ENCODE measurements around the gene MARK3. TPM values are rescaled to one million over a fixed set of nuclear protein-coding genes. Genes with fewer than 3 reads are reported as not detected.

The MARK3 gene
- total RNA-seq, 4 donors from 2014 or later: 44.4 to 112 (median 67.5) TPM

- no peak for DNase-seq
- no peaks in the 10 kb centered on the region for H3K9me3 ChIP-seq
- intact Hi-C loops (cut with DNase I): no loop called here
- no peak overlapping the region for H3K27ac ChIP-seq
- H3K4me1 ChIP-seq: peaks cover 0 to 3% (median 0%) of the 10 kb centered on the region in 3 donors
- WGBS, 2 donors: 75 to 86% methylated on average over 4 to 6 of the region's 6 CpGs
- H3K4me3 ChIP-seq: no peak overlapping the region
- H3K36me3 ChIP-seq: peaks cover 0 to 41% (median 7%) of the 10 kb centered on the region in 3 donors
- TF ChIP-seq POLR2A (IDR thresholded peaks at IDR 0.05) (no peak), CTCF (IDR thresholded peaks at IDR 0.05) (no peak)
- no peaks in the 10 kb centered on the region for H3K27me3 ChIP-seq
Measured at GRCh38 chr14:103442288-103442687, 57.1 kb downstream of the MARK3 start.

- no peaks in the 10 kb centered on the region for H3K9me3 ChIP-seq
- intact Hi-C loops (cut with DNase I): no loop called here
- TF ChIP-seq CTCF (IDR thresholded peaks at IDR 0.05): no peak
- no peak for TF ChIP-seq POLR2A (IDR thresholded peaks at IDR 0.05)
- peaks cover 0 to 39% (median 7%) of the 10 kb centered on the region in 3 donors for H3K36me3 ChIP-seq
- H3K27me3 ChIP-seq: no peaks in the 10 kb centered on the region
- H3K27ac ChIP-seq: no peak overlapping the region
- no peak for DNase-seq
- 75 to 77% methylated on average over 2 of the region's 2 CpGs for WGBS, 2 donors
- peaks cover 0 to 11% (median 0%) of the 10 kb centered on the region in 3 donors for H3K4me1 ChIP-seq
- no peak overlapping the region for H3K4me3 ChIP-seq
Measured at GRCh38 chr14:103443111-103443510, 57.9 kb downstream of the MARK3 start.

- Histone ChIP-seq H3K4me1 (peaks cover 0 to 16% (median 0%) of the 10 kb centered on the region in 3 donors), H3K27ac (no peak overlapping the region), H3K4me3 (no peak overlapping the region), H3K9me3 (no peaks in the 10 kb centered on the region), H3K27me3 (no peaks in the 10 kb centered on the region), H3K36me3 (peaks cover 0 to 21% (median 6%) of the 10 kb centered on the region in 3 donors)
- DNase-seq: no peak
- TF ChIP-seq CTCF (IDR thresholded peaks at IDR 0.05) (no peak), POLR2A (IDR thresholded peaks at IDR 0.05) (no peak)
- WGBS, 2 donors: 80 to 85% methylated on average over 4 of the region's 4 CpGs
- intact Hi-C loops (cut with DNase I): no loop called here
Measured at GRCh38 chr14:103444837-103445524, 59.8 kb downstream of the MARK3 start.

GRCh38 chr14:103445806-103446205 is 60.6 kb downstream of the MARK3 start:
- intact Hi-C loops (cut with DNase I): no loop called here
- peaks cover 0 to 14% (median 0%) of the 10 kb centered on the region in 3 donors for H3K36me3 ChIP-seq
- TF ChIP-seq CTCF (IDR thresholded peaks at IDR 0.05) (no peak), POLR2A (IDR thresholded peaks at IDR 0.05) (no peak)
- H3K9me3 ChIP-seq: no peaks in the 10 kb centered on the region
- H3K4me3 ChIP-seq: no peak overlapping the region
- no peaks in the 10 kb centered on the region for H3K27me3 ChIP-seq
- H3K4me1 ChIP-seq: peaks cover 0 to 16% (median 0%) of the 10 kb centered on the region in 3 donors
- no peak overlapping the region for H3K27ac ChIP-seq
- DNase-seq: no peak
- 79% methylated on average over 3 of the region's 3 CpGs for WGBS, 2 donors

- H3K9me3 ChIP-seq: no peaks in the 10 kb centered on the region
- peaks cover 0 to 16% (median 0%) of the 10 kb centered on the region in 3 donors for H3K4me1 ChIP-seq
- WGBS, 2 donors: 72 to 76% methylated on average over 2 of the region's 2 CpGs
- intact Hi-C loops (cut with DNase I): no loop called here
- TF ChIP-seq CTCF (IDR thresholded peaks at IDR 0.05): no peak
- TF ChIP-seq POLR2A (IDR thresholded peaks at IDR 0.05): no peak
- no peak overlapping the region for H3K27ac ChIP-seq
- peaks cover 0 to 14% (median 0%) of the 10 kb centered on the region in 3 donors for H3K36me3 ChIP-seq
- DNase-seq: no peak
- H3K4me3 ChIP-seq: no peak overlapping the region
- H3K27me3 ChIP-seq: no peaks in the 10 kb centered on the region
Measured at GRCh38 chr14:103448097-103448496, 62.9 kb downstream of the MARK3 start.
